Measurements from ENCODE around the gene ZNF275.

The ZNF275 gene

DNA sequence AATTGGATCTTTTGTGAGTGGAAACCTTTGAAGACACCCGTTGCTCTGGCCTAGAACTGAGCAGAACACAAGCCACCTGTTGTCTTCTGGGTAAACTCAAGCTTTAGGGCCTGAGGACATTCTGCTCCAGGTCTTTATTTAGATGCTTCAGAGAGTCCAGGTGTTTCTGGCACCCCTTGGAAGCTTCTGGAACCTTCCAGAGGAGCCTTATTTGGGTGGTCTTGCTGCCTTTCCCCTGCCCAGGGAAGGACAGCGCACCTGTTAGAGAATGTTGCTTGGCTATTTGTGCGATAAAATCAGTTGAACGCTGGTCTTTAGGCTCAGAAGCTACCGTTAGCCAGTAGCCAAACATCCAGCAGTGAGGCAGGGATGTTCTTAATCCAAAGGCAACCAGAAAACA, 3.0 kb downstream of the ZNF275 start:
- DNase-seq (ENCODE audit: low read depth), result no peak
- H3K4me3 ChIP-seq (ENCODE audit: low read depth, low read length), result no peak overlapping the region
- TF ChIP-seq, protein P1, sequence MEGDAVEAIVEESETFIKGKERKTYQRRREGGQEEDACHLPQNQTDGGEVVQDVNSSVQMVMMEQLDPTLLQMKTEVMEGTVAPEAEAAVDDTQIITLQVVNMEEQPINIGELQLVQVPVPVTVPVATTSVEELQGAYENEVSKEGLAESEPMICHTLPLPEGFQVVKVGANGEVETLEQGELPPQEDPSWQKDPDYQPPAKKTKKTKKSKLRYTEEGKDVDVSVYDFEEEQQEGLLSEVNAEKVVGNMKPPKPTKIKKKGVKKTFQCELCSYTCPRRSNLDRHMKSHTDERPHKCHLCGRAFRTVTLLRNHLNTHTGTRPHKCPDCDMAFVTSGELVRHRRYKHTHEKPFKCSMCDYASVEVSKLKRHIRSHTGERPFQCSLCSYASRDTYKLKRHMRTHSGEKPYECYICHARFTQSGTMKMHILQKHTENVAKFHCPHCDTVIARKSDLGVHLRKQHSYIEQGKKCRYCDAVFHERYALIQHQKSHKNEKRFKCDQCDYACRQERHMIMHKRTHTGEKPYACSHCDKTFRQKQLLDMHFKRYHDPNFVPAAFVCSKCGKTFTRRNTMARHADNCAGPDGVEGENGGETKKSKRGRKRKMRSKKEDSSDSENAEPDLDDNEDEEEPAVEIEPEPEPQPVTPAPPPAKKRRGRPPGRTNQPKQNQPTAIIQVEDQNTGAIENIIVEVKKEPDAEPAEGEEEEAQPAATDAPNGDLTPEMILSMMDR (conservative IDR thresholded peaks at IDR 0.05; ENCODE audit: low read depth, low read length), result no peak

DNA sequence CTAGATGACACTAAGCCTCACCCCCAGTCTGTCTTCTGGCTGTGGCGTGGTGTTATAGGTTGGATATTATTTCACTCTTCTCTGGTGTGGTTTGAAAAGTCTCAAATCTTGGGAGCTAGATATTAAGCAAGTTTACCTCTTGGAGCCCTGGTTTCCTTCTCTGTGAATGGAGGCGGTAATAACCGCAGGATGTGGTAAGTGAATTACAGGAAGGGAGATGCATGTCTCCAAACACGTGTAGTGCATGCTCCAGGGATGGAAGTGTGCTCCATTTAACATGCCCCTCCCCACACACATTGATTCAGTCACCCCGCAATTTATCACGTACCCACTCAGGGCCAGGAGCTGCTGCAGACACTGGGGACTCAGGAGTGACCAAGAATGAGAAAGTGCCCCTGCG, 4.9 kb downstream of the ZNF275 start:
- TF ChIP-seq, protein P1 (conservative IDR thresholded peaks at IDR 0.05; ENCODE audit: low read depth, low read length), result no peak
- DNase-seq (ENCODE audit: low read depth), result no peak
- H3K4me3 ChIP-seq (ENCODE audit: low read depth, low read length), result no peak overlapping the region

DNA sequence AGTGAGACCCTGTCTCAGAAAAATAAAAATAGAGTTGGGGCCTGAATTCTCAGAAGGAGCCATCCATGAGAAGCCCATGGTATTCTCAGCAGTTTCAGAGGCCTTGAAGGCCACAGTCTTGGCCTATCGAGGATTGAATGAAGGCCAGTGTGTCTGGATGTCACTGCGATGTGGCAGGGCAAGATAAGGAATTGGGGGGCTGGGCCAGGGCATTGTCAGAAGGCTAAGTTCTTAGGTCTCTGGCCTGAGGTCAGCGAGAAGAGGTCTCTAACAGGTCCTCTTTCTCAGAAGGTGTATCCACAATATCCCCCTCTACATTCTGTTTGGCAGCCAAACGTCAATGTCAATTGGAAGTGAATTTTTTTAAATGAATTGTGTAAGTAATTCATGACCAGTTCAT, 5.7 kb downstream of the ZNF275 start:
- no peak for DNase-seq (ENCODE audit: low read depth)
- TF ChIP-seq, protein P1 (conservative IDR thresholded peaks at IDR 0.05; ENCODE audit: low read depth, low read length), result no peak
- no peak overlapping the region for H3K4me3 ChIP-seq (ENCODE audit: low read depth, low read length)

DNA sequence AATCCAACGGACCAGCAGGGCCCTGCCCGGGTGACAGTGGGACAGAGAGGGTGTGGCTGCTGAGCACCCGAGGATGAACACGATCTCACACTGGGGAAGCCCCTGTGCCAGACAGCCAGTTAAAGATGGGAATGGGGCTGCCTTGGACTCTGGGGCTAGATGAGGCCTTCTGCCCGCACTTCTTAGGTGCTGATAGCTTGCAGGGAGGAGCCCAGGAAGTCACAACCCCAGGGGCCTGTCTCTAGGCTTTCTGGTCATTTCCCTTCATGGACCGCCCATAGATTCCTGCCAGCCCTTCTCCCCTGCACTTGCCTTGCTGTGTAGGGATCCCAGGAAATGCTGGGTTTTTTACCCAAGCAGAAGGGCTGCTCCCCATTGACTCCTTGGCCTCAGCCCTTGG, 6.2 kb downstream of the ZNF275 start:
- no peak overlapping the region for H3K4me3 ChIP-seq (ENCODE audit: low read depth, low read length)
- TF ChIP-seq, protein P1 (conservative IDR thresholded peaks at IDR 0.05; ENCODE audit: low read depth, low read length), result no peak
- DNase-seq (ENCODE audit: low read depth), result no peak

DNA sequence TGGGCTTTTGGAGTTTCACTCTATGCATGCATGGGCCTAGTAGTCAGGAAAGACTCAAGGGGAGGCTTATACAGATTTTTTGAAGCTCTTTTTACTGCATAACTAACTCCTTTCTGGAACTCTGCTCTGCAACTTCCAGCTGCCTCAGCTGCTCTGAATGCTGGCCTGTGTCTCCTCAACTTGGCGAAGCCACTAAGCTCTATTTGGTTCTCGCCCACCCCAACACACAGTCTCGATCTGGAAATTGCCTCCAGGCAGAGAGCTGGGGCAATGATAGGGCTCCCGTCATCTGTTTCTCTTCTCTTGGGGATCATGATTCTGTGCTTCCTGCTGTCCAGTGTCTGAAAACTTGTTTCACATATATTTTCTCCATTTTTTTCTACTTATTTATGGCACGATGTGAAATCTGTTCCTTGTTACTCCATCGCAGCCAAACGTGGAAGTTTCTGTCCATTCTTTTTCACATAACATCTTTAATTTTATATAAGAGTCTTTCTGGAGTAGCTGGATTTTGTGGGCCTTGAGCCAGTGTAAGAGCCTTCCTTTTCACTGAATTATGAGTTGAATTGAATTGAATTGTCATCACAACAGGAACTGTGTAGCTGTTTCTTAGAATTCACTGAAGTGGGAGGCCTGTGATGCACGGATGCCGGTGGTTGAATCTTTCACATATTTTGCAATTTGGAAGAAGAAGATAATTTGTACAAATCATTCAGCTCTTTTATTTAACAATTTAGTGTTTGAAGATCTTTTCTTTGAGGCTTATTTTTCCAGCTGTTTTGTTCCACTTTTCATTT, 9.0 kb downstream of the ZNF275 start:
- DNase-seq (ENCODE audit: low read depth), result no peak
- TF ChIP-seq, protein P1 (conservative IDR thresholded peaks at IDR 0.05; ENCODE audit: low read depth, low read length), result no peak
- H3K4me3 ChIP-seq (ENCODE audit: low read depth, low read length), result no peak overlapping the region

DNA sequence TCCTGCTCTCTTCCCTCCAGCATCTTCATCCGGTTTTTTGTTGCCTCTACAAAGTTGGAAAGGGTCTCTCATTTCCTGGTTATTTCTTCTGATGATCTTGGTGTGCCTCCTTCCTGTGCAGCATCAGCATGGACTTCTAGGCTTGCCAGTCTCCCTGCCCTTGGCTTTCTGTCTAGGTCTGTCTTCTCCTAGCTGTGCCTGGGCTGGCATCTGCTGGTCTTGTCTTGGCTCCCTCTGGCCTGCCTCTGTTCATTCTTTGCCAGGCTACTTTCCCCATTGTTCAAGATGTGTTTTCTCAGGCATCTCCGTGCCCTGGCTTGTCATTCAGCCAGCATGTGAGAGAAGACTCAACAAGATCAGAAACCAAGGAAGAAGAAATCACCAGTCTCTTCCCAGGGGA, 9.7 kb downstream of the ZNF275 start:
- DNase-seq (ENCODE audit: low read depth), result no peak
- H3K4me3 ChIP-seq (ENCODE audit: low read depth, low read length), result no peak overlapping the region
- TF ChIP-seq, protein P1 (conservative IDR thresholded peaks at IDR 0.05; ENCODE audit: low read depth, low read length), result no peak

DNA sequence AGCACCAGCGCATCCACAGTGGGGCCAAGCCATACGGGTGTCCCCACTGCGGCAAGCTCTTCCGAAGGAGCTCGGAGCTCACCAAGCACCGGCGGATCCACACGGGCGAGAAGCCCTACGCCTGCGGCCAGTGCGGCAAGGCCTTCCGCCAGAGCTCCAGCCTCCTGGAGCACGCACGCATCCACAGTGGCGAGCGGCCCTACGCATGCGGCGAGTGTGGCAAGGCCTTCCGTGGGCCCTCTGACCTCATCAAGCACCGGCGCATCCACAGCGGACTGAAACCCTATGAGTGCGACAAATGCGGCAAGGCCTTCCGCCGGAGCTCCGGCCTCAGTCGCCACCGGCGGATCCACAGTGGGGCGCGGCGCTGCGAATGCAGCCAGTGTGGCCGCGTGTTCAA, 13.6 kb downstream of the ZNF275 start:
- no peak for DNase-seq (ENCODE audit: low read depth)
- no peak overlapping the region for H3K4me3 ChIP-seq (ENCODE audit: low read depth, low read length)
- TF ChIP-seq, protein P1 (conservative IDR thresholded peaks at IDR 0.05; ENCODE audit: low read depth, low read length), result no peak

Measured in choroid plexus epithelial cell (primary cell).